HCT116 (cell line): ENCODE results near the gene CHRNA5. TPM values are rescaled to one million over a fixed set of nuclear protein-coding genes. Genes with fewer than 3 reads are reported as not detected.

ENCODE experiments used
- ATAC-seq: fragments of 200-7000 bp; cut with Tn5 transposase; 2 replicates; pipeline ENCODE4 v1.9.1; 2020; ENCODE audit warnings: mild to moderate bottlenecking, moderate library complexity
- BruUV-seq: library from RNA; stranded (reverse); fragments of 400-500 nt; replicated peaks from 2 replicates; lab custom pipeline; 2021; lab: Mats Ljungman, UMichigan
- CTCF ChIA-PET: fragments of 300-600 bp; sonication (Branson Sonifier 250); formaldehyde crosslinking; loops from one replicate; lab custom pipeline; 2021; ENCODE audit warnings: antibody characterized with exemption; lab: Charles Lee
- POLR2A ChIA-PET: fragments of 300-600, 350-600 bp; sonication (Branson Sonifier 250); formaldehyde crosslinking; loops from one replicate; lab custom pipeline; 2021; ENCODE audit warnings: antibody characterized with exemption; lab: Charles Lee
- RAD21 ChIA-PET, 2 experiments: fragments of 300-600 bp; sonication (Branson Sonifier 250); formaldehyde crosslinking; loops; one replicate each; lab custom pipeline; 2023; ENCODE audit warnings: low total read pairs in 2 of 2; ENCODE audit not compliant: uncharacterized antibody in 2 of 2, unreplicated experiment in 2 of 2, low non-redundant PET in 1 of 2; lab: Charles Lee
- DNase-seq: peaks from one replicate; pipeline ENCODE4 v3.0.0-alpha.2; 2010; ENCODE audit warnings: low read depth, low spot score
- H2AFZ ChIP-seq: fragments of 200-600 bp; shearing (Covaris generic), sonication (generic); 2 replicates; pipeline ENCODE4 v1.6.1; 2017; ENCODE audit warnings: low read depth, mixed run types, mixed read lengths, antibody characterized with exemption, low read length; ENCODE audit not compliant: poor library complexity, severe bottlenecking
- H3K27ac ChIP-seq: 2 replicates; pipeline ENCODE4 v1.5.1; 2012; ENCODE audit warnings: low read depth, low read length
- H3K27me3 ChIP-seq: fragments of 200-600 bp; sonication (generic); 2 replicates; pipeline ENCODE4 v1.6.1; 2016; ENCODE audit warnings: mixed run types, low read length, mixed read lengths; ENCODE audit not compliant: insufficient read depth
- H3K36me3 ChIP-seq, 2 experiments: fragments of 200-500 bp in 1 of 2; fragments of 200-600 bp in 1 of 2; sonication (Bioruptor generic) in 1 of 2; sonication (generic) in 1 of 2; 2 replicates each; pipeline versions ENCODE4 v1.5.1 to v1.6.1; 2014 to 2016; ENCODE audit warnings: low read length in 2 of 2, inconsistent platforms in 1 of 2, mixed read lengths in 1 of 2, mixed run types in 1 of 2; ENCODE audit not compliant: insufficient read depth in 2 of 2, control insufficient read depth in 1 of 2
- H3K4me1 ChIP-seq, 2 experiments: fragments of 200-600 bp in 1 of 2; sonication (generic) in 1 of 2; 2 replicates each; pipeline versions ENCODE4 v1.5.1 to v1.6.1; 2012 to 2017; ENCODE audit warnings: low read length in 2 of 2, inconsistent platforms in 1 of 2, mild to moderate bottlenecking in 1 of 2, mixed read lengths in 1 of 2, mixed run types in 1 of 2, moderate library complexity in 1 of 2; ENCODE audit not compliant: insufficient read depth in 2 of 2, control insufficient read depth in 1 of 2
- H3K4me2 ChIP-seq: fragments of 200-600 bp; sonication (generic); 2 replicates; pipeline ENCODE4 v1.6.1; 2017; ENCODE audit warnings: mixed run types, low read length, mixed read lengths
- H3K4me3 ChIP-seq, 2 experiments: fragments of 200-600 bp in 1 of 2; sonication (generic) in 1 of 2; replicated peaks in 1 of 2; 2 replicates each; pipeline ENCODE4 v1.5.1; 2011 to 2016; ENCODE audit warnings: low read length in 2 of 2, control low read depth in 1 of 2, low read depth in 1 of 2, mild to moderate bottlenecking in 1 of 2, mixed read lengths in 1 of 2, mixed run types in 1 of 2
- H3K79me2 ChIP-seq: fragments of 200-600 bp; sonication (generic); 2 replicates; pipeline ENCODE4 v1.6.1; 2017; ENCODE audit warnings: mild to moderate bottlenecking, mixed run types, low read length, moderate library complexity, mixed read lengths; ENCODE audit not compliant: insufficient read depth
- H3K9ac ChIP-seq: fragments of 200-600 bp; sonication (generic); 2 replicates; pipeline ENCODE4 v1.6.1; 2016; ENCODE audit warnings: low read length, mixed read lengths
- H3K9me2 ChIP-seq: fragments of 200-600 bp; sonication (generic), shearing (Covaris generic); 2 replicates; pipeline ENCODE4 v1.6.1; 2017; ENCODE audit warnings: mixed run types, mild to moderate bottlenecking, moderate library complexity; ENCODE audit not compliant: insufficient read depth
- H3K9me3 ChIP-seq, 2 experiments: fragments of 200-500 bp in 1 of 2; fragments of 200-600 bp in 1 of 2; sonication (Bioruptor generic) in 1 of 2; sonication (generic) in 1 of 2; 2 replicates each; pipeline ENCODE4 v1.6.1; 2014 to 2017; ENCODE audit warnings: low read length in 2 of 2, mixed read lengths in 2 of 2, inconsistent platforms in 1 of 2, low read depth in 1 of 2, mild to moderate bottlenecking in 1 of 2, mixed run types in 1 of 2, moderate library complexity in 1 of 2; ENCODE audit not compliant: control insufficient read depth in 1 of 2, insufficient read depth in 1 of 2
- H4K20me1 ChIP-seq: fragments of 200-600 bp; sonication (generic), shearing (Covaris generic); 2 replicates; pipeline ENCODE4 v1.6.1; 2017; ENCODE audit warnings: mixed run types, mild to moderate bottlenecking, moderate library complexity; ENCODE audit not compliant: insufficient read depth
- CTCF ChIP-seq, 3 experiments: fragments of 200-600 bp in 1 of 3; sonication (generic) in 1 of 3; IDR thresholded peaks in 2 of 3; conservative IDR thresholded peaks in 1 of 3; 2 replicates each; pipeline ENCODE4 v1.5.1; 2012 to 2017; ENCODE audit warnings: low read depth in 2 of 3, low read length in 2 of 3, antibody characterized with exemption in 1 of 3, borderline replicate concordance in 1 of 3, control low read depth in 1 of 3, mild to moderate bottlenecking in 1 of 3, mixed read lengths in 1 of 3, mixed run types in 1 of 3, moderate library complexity in 1 of 3; ENCODE audit not compliant: insufficient read depth in 1 of 3
- ELF1 ChIP-seq: IDR thresholded peaks from 2 replicates; pipeline ENCODE4 v1.6.1; 2012; ENCODE audit warnings: low read depth, borderline replicate concordance
- EZH2phosphoT487 ChIP-seq: fragments of 200-600 bp; IDR thresholded peaks from 2 replicates; pipeline ENCODE4 v1.6.1; 2018; ENCODE audit warnings: antibody characterized with exemption, borderline replicate concordance
- JUND ChIP-seq: IDR thresholded peaks from 2 replicates; pipeline ENCODE4 v1.6.1; 2012
- RAD21 ChIP-seq: IDR thresholded peaks from 2 replicates; pipeline ENCODE4 v1.6.1; 2012; ENCODE audit warnings: low read depth, mild to moderate bottlenecking
- REST ChIP-seq: IDR thresholded peaks from 2 replicates; pipeline ENCODE4 v1.6.1; 2012; ENCODE audit warnings: low read depth
- SRF ChIP-seq: IDR thresholded peaks from 2 replicates; pipeline ENCODE4 v1.6.1; 2012; ENCODE audit warnings: low read depth
- TCF7L2 ChIP-seq: IDR thresholded peaks from 2 replicates; pipeline ENCODE4 v1.7.0; 2011; ENCODE audit warnings: borderline replicate concordance, inconsistent platforms; ENCODE audit not compliant: insufficient read depth, insufficient read length; ENCODE audit errors: extremely low read depth
- ZFX ChIP-seq: fragments of 450-650 bp; IDR thresholded peaks from 2 replicates; pipeline ENCODE4 v1.6.1; 2017
- intact Hi-C: fragments of 100-400 bp; cut with micrococcal nuclease; formaldehyde crosslinking; loops from 2 replicates; pipeline ENCODE4 v1.10.0; 2022
- total RNA-seq: library from RNA; stranded (reverse); gene quantifications from one replicate; pipeline ENCODE4 v1.2.1, GENCODE V29; 2021; ENCODE audit not compliant: unreplicated experiment
- TF ChIP-seq, protein P1 (sequence below): IDR thresholded peaks from 2 replicates; pipeline ENCODE4 v1.6.1; 2011; ENCODE audit warnings: mild to moderate bottlenecking, low read length, moderate library complexity; ENCODE audit not compliant: insufficient replicate concordance; ENCODE audit errors: extremely low read depth

CHRNA5 gene
- total RNA-seq, 1 experiment from 2014 or later: 25.2 TPM

DNA sequence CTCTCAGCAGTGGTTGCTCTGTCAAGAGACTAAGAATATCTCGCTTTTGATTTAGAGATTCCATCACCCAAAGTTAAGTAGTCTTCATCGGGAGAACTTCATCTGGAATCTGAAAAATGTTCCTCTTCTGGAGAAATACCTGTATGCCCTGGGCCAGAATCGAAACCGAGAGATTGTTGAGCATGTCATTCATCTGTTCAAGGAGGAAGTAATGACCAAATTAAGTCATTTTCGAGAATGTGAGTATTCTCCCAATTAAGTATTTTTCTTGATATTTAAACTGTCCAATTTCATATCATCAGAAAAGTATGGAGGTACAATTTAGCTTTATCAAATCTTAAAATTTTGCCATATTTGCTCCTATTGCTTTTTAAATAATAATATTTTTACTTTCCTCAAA, 38.0 kb upstream of the CHRNA5 start:
- H3K9me3 ChIP-seq: peaks cover 0 to 3% of the 10 kb centered on the region in 2 experiments; a peak in 2 of 4 replicates
- H3K9me2 ChIP-seq: no peaks in the 10 kb centered on the region
- CTCF ChIA-PET: no interaction called here
- H3K9ac ChIP-seq: no peak overlapping the region
- no TSS peak for BruUV-seq
- TF ChIP-seq REST (no peak), TCF7L2 (no peak), EZH2phosphoT487 (no peak), JUND (no peak), ZFX (no peak), ELF1 (no peak), SRF (no peak), CTCF (IDR thresholded peaks at IDR 0.05 in 2 of 3, conservative IDR thresholded peaks at IDR 0.05 in 1 of 3; ENCODE audit: borderline replicate concordance in 1 of 3, insufficient read depth in 1 of 3, low read depth in 2 of 3, low read length in 2 of 3) (no peak), RAD21 (no peak)
- TF ChIP-seq, protein P1, sequence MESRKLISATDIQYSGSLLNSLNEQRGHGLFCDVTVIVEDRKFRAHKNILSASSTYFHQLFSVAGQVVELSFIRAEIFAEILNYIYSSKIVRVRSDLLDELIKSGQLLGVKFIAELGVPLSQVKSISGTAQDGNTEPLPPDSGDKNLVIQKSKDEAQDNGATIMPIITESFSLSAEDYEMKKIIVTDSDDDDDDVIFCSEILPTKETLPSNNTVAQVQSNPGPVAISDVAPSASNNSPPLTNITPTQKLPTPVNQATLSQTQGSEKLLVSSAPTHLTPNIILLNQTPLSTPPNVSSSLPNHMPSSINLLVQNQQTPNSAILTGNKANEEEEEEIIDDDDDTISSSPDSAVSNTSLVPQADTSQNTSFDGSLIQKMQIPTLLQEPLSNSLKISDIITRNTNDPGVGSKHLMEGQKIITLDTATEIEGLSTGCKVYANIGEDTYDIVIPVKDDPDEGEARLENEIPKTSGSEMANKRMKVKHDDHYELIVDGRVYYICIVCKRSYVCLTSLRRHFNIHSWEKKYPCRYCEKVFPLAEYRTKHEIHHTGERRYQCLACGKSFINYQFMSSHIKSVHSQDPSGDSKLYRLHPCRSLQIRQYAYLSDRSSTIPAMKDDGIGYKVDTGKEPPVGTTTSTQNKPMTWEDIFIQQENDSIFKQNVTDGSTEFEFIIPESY: no peak
- TF ChIP-seq, all 23 proteins: peak for 0
- Histone ChIP-seq H3K36me3 (no peaks in the 10 kb centered on the region), H3K4me3 (no peak overlapping the region), H3K27ac (no peak overlapping the region), H3K4me2 (no peak overlapping the region), H4K20me1 (no peaks in the 10 kb centered on the region), H3K79me2 (no peaks in the 10 kb centered on the region), H2AFZ (no peak overlapping the region), H3K27me3 (no peaks in the 10 kb centered on the region), H3K4me1 (no peaks in the 10 kb centered on the region)
- no peak for ATAC-seq
- no peak for DNase-seq
- ChIA-PET RAD21 (no interaction called here), POLR2A (no interaction called here)
- intact Hi-C loops: no loop called here
